Esophagus squamous epithelium (tissue), 5 donors: ENCODE results near the gene CCDC97. TPM values are rescaled to one million over a fixed set of nuclear protein-coding genes. Genes with fewer than 3 reads are reported as not detected.
A peak's percentile ranks its signal among the peaks of the same experiment; 100 is the strongest.

Experiments used
- DNase-seq: peaks from one replicate; lab custom pipeline; 2025; lab: John Stamatoyannopoulos, UW
- H3K27ac ChIP-seq, 4 donors: fragments of 200-600 bp; sonication (generic); one replicate each; pipeline ENCODE4 v1.5.1; 2016 to 2019; ENCODE audit warnings: mild to moderate bottlenecking in 1 of 4
- H3K27me3 ChIP-seq, 4 donors: fragments of 200-600 bp; sonication (generic); 1 replicate in 3 of 4; 2 replicates in 1 of 4; pipeline versions ENCODE4 v1.5.1 to v1.6.0; 2017 to 2021; ENCODE audit warnings: antibody characterized with exemption in 1 of 4
- H3K36me3 ChIP-seq, 3 donors: fragments of 200-600 bp; sonication (generic); one replicate each; pipeline ENCODE4 v1.5.1; 2016 to 2019
- H3K4me1 ChIP-seq, 3 donors: fragments of 200-600 bp; sonication (generic); one replicate each; pipeline ENCODE4 v1.5.1; 2017 to 2019
- H3K4me3 ChIP-seq, 4 donors: fragments of 200-600 bp; sonication (generic); 1 replicate in 3 of 4; 2 replicates in 1 of 4; pipeline ENCODE4 v1.5.1; 2016 to 2019; ENCODE audit warnings: mild to moderate bottlenecking in 2 of 4, moderate library complexity in 1 of 4
- H3K9me3 ChIP-seq, 3 donors: fragments of 200-600 bp; sonication (generic); one replicate each; pipeline ENCODE4 v1.5.1; 2016 to 2019
- CTCF ChIP-seq, 6 experiments: fragments of 450-650 bp in 4 of 6; fragments of 200-600 bp in 2 of 6; sonication (generic) in 2 of 6; IDR thresholded peaks; one replicate each; pipeline ENCODE4 v1.5.1; 2016 to 2019; ENCODE audit warnings: antibody characterized with exemption in 6 of 6, mild to moderate bottlenecking in 4 of 6, moderate library complexity in 4 of 6
- POLR2A ChIP-seq, 4 donors: fragments of 450-650 bp; IDR thresholded peaks; one replicate each; pipeline ENCODE4 v1.6.1; 2017; ENCODE audit warnings: antibody characterized with exemption in 4 of 4, mild to moderate bottlenecking in 4 of 4, moderate library complexity in 3 of 4
- WGBS, 2 donors: methylation state at CpG; one replicate each; pipeline ENCODE4 v1.1.5; 2018; 5-methylcytosine and 5-hydroxymethylcytosine counted together
- intact Hi-C: fragments of 100-400 bp; cut with DNase I; formaldehyde crosslinking; loops from one replicate; pipeline ENCODE4 v1.15.0; 2022
- total RNA-seq, 4 donors: library from RNA; depleted of rRNA; stranded (reverse); fragments of >200 nt; gene quantifications; one replicate each; pipeline ENCODE4 v1.1.0, GENCODE V29; 2016
- donor health status: DM: yes; HTN: yes; CAD: no.

CCDC97 gene
- total RNA-seq, 4 donors from 2014 or later, result 9.4 to 19.5 (median 14.7) TPM

DNA sequence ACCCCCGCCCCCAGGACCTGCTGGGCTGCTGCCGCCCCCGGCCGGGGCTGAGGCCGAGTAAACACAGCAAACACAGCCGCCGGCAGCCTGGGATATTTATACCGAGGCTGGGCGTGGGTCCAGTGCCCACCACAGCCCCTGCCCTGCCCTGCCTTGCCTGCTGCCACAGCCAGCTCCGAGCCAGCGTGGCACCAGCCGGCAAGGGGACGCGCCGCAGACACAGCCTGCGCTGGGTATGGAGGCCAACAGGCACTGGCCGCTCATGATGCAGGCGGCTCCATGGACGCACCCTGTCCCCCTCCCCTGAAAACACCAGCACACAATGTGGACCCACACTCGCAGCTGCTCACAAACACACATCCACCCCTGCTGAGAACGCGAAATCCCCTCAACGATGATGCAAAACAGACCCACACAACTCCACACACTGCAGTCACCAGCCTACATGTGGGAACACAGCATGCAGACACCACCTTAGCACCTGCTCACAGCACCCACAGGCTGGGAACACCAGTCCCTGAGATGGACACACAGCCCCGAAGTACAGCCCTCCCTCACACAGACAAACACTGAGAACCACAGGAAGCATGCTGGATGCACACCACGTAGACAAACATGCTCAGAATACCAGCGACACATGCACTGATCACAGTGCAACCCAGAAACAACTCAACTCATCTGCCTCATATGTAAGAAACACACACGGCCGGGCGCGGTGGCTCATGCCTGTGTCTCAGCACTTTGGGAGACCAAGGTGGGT is 16.2 kb downstream of the CCDC97 start:
- Histone ChIP-seq H3K4me3 (peak overlapping the region in 3 of 4 donors; percentile 15 to 53 (median 24)), H3K36me3 (peaks cover 2 to 42% (median 5%) of the 10 kb centered on the region in 3 donors), H3K27ac (peak overlapping the region; percentile 59 to 93 (median 87)), H3K27me3 (no peaks in the 10 kb centered on the region), H3K9me3 (no peaks in the 10 kb centered on the region), H3K4me1 (peaks cover 60 to 97% (median 75%) of the 10 kb centered on the region in 3 donors)
- intact Hi-C loops, result no loop called here
- TF ChIP-seq CTCF (IDR thresholded peaks at IDR 0.05) (no peak), POLR2A (IDR thresholded peaks at IDR 0.05) (no peak)
- DNase-seq, result no peak
- 55% methylated on average over 6 to 16 of the region's 30 CpGs for WGBS, 2 donors

DNA sequence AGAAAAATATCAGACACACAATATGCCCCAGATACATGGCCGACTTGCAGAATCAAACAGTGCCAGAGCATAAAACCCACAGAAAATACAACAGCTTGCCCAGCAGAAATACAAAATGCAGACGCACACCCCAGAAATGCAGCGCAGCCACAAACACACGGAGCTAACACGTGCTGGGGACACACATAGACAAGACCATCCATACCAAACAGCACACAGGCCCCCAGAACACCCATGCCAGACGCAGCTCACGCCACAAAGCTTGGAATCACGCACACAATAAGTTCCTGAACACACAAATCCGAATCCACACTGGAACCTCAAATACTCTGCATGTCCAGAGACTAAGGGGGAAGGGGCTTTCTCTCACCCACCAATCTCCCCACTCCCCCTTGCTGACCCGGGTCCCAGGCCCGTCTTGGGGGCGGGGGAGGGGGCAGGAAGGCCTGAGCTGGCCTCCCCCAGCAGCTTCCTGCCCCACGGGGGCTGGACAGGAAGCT is 17.2 kb downstream of the CCDC97 start:
- 28 to 41% methylated on average over 9 of the region's 13 CpGs for WGBS, 2 donors
- Histone ChIP-seq H3K9me3 (no peaks in the 10 kb centered on the region), H3K27ac (peak overlapping the region; percentile 85 to 90 (median 88)), H3K4me1 (peaks cover 60 to 88% (median 70%) of the 10 kb centered on the region in 3 donors), H3K4me3 (peak overlapping the region; percentile 20 to 53 (median 38)), H3K27me3 (no peaks in the 10 kb centered on the region), H3K36me3 (peaks cover 0 to 43% (median 8%) of the 10 kb centered on the region in 3 donors)
- no peak for DNase-seq
- intact Hi-C loops, result no loop called here
- no peak for TF ChIP-seq POLR2A (IDR thresholded peaks at IDR 0.05)
- no peak for TF ChIP-seq CTCF (IDR thresholded peaks at IDR 0.05)

DNA sequence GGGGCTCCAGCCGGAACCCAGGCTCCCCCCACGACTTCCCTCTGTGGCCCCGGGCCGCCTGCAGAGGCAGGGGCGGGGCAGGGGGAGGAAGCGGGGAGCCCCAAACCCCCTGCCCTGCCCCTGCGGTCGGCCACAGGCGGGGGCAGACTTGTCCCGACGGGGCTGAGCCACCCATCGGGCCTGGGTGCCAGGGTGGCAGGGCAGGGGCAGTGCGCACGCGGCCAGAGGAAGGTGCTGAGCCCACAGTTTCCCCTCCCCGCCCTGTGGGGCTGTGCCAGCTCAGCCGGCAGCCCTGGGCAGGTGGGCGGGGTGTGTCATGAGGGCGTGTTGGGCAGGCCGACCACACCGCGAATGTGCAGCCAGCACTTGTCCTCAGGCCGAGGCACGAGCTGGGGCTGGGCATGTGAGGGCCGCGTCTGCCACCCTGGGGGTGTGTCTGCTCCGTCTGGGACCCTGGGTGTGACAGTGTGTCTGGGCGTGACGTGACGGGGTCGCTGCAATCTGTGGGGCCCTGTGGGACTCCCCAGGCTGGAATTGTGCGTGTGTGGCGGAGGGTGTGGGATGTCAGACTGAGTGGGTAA is 17.7 kb downstream of the CCDC97 start:
- WGBS, 2 donors, result 14 to 19% methylated on average over 9 to 14 of the region's 33 CpGs
- no peaks in the 10 kb centered on the region for H3K27me3 ChIP-seq
- H3K36me3 ChIP-seq, result peaks cover 0 to 43% (median 12%) of the 10 kb centered on the region in 3 donors
- peak; percentile 72 for DNase-seq
- peaks cover 60 to 83% (median 65%) of the 10 kb centered on the region in 3 donors for H3K4me1 ChIP-seq
- H3K9me3 ChIP-seq, result no peaks in the 10 kb centered on the region
- peak in 2 of 6 experiments; percentile 6 to 10 for TF ChIP-seq CTCF (IDR thresholded peaks at IDR 0.05)
- TF ChIP-seq POLR2A (IDR thresholded peaks at IDR 0.05), result peak in 2 of 4 donors; percentile 32 to 47
- peak overlapping the region; percentile 20 to 53 (median 38) for H3K4me3 ChIP-seq
- intact Hi-C loops, result no loop called here
- peak overlapping the region; percentile 85 to 90 (median 88) for H3K27ac ChIP-seq

DNA sequence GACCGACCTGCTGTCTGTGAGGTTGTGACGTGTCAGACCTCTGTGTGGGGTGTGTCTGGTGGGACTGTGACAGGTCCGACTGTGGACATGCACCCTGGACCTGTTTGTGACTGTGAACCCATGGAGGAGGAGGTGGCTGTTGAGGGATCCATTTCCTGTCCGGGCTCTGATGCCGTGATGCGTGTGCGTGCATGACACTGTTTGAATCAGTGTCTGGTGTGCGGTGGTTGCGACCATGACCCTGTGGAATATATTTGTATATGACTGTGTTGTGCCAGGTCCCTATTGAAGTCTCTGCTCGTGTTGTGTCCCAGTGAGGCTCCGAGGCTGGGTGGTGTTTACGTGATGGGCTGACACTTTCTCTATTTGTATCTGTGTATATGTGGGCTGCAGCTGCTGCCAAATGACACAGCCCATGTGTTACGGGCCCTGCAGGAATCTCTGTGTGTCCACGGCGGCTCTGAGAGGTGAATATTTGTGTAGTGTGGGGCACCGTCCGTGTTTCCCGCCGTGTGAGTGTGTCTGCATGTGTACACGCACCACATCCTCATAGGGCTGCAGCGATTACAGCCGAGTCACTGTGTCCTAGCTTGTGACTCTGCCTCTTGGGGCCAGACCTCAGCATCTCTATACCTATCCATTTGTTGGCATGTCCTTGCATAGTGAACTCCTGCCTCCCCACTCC is 18.3 kb downstream of the CCDC97 start:
- Histone ChIP-seq H3K9me3 (no peaks in the 10 kb centered on the region), H3K27me3 (no peaks in the 10 kb centered on the region), H3K36me3 (peaks cover 0 to 41% (median 12%) of the 10 kb centered on the region in 3 donors), H3K27ac (peak overlapping the region; percentile 85 to 90 (median 88)), H3K4me1 (peaks cover 58 to 76% (median 59%) of the 10 kb centered on the region in 3 donors), H3K4me3 (peak overlapping the region in 3 of 4 donors; percentile 35 to 53 (median 42))
- DNase-seq, result no peak
- intact Hi-C loops, result no loop called here
- 21 to 25% methylated on average over 17 to 18 of the region's 22 CpGs for WGBS, 2 donors
- no peak for TF ChIP-seq POLR2A (IDR thresholded peaks at IDR 0.05)
- no peak for TF ChIP-seq CTCF (IDR thresholded peaks at IDR 0.05)
